Measurements from ENCODE around the gene OPA1.
A peak's percentile ranks its signal among the peaks of the same experiment; 100 is the strongest.

Gene OPA1

DNA sequence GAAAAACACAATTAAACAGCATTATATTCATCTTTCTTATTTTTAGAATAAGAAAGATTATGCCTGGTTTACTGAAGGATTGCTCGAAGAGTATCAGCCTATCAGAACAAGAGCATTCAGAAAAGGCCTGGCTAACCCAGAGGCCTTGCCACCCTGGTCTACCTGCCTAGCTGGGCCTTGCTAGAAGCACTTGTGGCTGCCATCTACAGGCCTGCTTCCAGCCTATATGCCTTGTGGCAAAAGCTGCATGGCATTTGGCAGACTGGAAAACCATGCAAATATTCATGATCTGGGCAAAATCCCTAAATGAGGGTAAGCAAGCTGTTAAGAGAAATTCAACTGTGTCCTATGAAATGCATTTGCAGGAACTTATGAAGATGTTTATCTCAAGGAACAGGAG lies 29.0 kb upstream of the OPA1 start:
- no peaks in the 10 kb centered on the region for H3K4me1 ChIP-seq (ENCODE audit: low read depth, poor library complexity, severe bottlenecking)
- no peaks in the 10 kb centered on the region for H4K20me1 ChIP-seq (ENCODE audit: insufficient read depth)
- no peak overlapping the region for H3K27ac ChIP-seq
- no peak overlapping the region for H3K4me3 ChIP-seq (IDR thresholded peaks at IDR 0.05; ENCODE audit: insufficient read depth, low read depth, low read length)
- no peak overlapping the region for H3K9ac ChIP-seq
- H3K4me2 ChIP-seq: no peak overlapping the region
- H2AFZ ChIP-seq (ENCODE audit: low read depth): no peak overlapping the region
- H3K79me2 ChIP-seq (ENCODE audit: insufficient read depth, low read depth): no peaks in the 10 kb centered on the region
- no peaks in the 10 kb centered on the region for H3K27me3 ChIP-seq (ENCODE audit: insufficient read depth, low read depth)
- no peaks in the 10 kb centered on the region for H3K36me3 ChIP-seq (ENCODE audit: insufficient read depth)
- TF ChIP-seq, protein P1, sequence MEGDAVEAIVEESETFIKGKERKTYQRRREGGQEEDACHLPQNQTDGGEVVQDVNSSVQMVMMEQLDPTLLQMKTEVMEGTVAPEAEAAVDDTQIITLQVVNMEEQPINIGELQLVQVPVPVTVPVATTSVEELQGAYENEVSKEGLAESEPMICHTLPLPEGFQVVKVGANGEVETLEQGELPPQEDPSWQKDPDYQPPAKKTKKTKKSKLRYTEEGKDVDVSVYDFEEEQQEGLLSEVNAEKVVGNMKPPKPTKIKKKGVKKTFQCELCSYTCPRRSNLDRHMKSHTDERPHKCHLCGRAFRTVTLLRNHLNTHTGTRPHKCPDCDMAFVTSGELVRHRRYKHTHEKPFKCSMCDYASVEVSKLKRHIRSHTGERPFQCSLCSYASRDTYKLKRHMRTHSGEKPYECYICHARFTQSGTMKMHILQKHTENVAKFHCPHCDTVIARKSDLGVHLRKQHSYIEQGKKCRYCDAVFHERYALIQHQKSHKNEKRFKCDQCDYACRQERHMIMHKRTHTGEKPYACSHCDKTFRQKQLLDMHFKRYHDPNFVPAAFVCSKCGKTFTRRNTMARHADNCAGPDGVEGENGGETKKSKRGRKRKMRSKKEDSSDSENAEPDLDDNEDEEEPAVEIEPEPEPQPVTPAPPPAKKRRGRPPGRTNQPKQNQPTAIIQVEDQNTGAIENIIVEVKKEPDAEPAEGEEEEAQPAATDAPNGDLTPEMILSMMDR (conservative IDR thresholded peaks at IDR 0.05; ENCODE audit: low read depth, low read length): 0 out of 2 replicates have a peak, but pooled peaks have one; percentile 20

GRCh38 chr3:193569119-193569518 lies 23.9 kb upstream of the OPA1 start:
- Histone ChIP-seq H3K36me3 (ENCODE audit: insufficient read depth) (no peaks in the 10 kb centered on the region), H2AFZ (ENCODE audit: low read depth) (no peak overlapping the region), H3K4me1 (ENCODE audit: low read depth, poor library complexity, severe bottlenecking) (no peaks in the 10 kb centered on the region), H3K4me2 (no peak overlapping the region), H3K79me2 (ENCODE audit: insufficient read depth, low read depth) (no peaks in the 10 kb centered on the region), H4K20me1 (ENCODE audit: insufficient read depth) (no peaks in the 10 kb centered on the region), H3K4me3 (IDR thresholded peaks at IDR 0.05; ENCODE audit: insufficient read depth, low read depth, low read length) (no peak overlapping the region), H3K9ac (no peak overlapping the region), H3K27ac (no peak overlapping the region), H3K27me3 (ENCODE audit: insufficient read depth, low read depth) (no peaks in the 10 kb centered on the region)
- TF ChIP-seq, protein P1 (conservative IDR thresholded peaks at IDR 0.05; ENCODE audit: low read depth, low read length): no peak

DNA sequence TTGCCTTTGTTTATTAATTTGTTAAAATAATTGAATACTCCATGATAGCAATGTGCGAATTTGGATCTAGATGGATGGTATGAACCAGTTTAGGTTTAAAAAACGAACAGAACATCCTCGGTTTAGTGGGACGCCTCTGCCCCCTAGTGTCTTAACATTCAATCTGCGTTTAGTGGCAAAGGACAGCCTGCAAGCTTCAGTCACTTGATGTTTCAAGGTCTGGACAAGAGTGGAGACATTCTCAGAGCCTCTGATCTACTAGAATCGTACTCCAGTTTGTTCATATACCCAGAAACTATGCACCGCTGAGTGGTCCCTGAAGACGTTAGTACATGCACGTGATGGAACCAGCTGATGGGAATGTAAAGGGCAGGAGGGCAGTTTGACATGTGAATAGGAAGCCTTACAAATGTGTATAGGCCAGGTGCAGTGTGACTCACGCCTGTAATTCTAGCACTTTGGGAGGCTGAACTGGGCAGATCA lies 20.5 kb upstream of the OPA1 start:
- H3K4me1 ChIP-seq (ENCODE audit: low read depth, poor library complexity, severe bottlenecking): no peaks in the 10 kb centered on the region
- no peaks in the 10 kb centered on the region for H3K36me3 ChIP-seq (ENCODE audit: insufficient read depth)
- no peaks in the 10 kb centered on the region for H4K20me1 ChIP-seq (ENCODE audit: insufficient read depth)
- TF ChIP-seq, protein P1 (conservative IDR thresholded peaks at IDR 0.05; ENCODE audit: low read depth, low read length): peak; percentile 95
- H3K27me3 ChIP-seq (ENCODE audit: insufficient read depth, low read depth): no peaks in the 10 kb centered on the region
- H3K79me2 ChIP-seq (ENCODE audit: insufficient read depth, low read depth): no peaks in the 10 kb centered on the region
- no peak overlapping the region for H3K4me3 ChIP-seq (IDR thresholded peaks at IDR 0.05; ENCODE audit: insufficient read depth, low read depth, low read length)
- H3K27ac ChIP-seq: no peak overlapping the region
- H3K4me2 ChIP-seq: no peak overlapping the region
- H3K9ac ChIP-seq: no peak overlapping the region
- H2AFZ ChIP-seq (ENCODE audit: low read depth): no peak overlapping the region

DNA sequence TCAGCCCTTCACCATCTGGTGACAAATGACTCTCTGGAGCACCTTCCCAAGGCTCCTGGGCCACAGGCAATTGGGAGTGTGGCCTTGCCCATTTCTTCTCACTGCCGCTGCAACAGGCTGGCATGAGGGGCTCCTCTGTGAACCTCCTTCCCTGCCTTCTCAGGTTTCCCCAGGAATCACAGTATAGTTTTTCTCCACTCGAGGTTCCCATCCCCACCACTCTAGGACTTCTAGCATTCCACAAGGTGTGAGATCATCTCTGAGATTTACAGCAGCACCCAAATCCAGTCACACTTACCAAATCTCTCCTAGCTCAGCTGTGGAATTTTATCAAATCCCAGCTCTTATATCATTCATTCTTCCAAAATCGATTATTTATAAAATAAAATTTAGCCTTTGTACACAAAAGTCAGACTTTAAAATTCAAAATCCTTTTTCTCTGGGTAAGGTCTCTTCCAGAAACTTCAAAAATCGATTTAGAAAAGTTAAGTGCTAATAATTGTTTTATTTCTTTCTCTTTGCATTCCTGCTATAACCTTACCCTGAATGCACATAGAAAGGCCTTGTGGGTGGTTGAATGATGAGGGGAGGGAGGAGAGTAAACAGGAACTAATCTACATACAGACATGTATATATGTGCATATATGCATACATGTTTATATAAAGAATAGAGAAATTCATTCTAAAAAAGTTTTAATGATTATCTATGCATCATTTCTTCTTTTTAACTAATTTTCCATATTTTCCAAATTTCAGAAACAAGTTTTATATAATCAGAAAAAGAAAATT lies 19.4 kb upstream of the OPA1 start:
- H3K27ac ChIP-seq: no peak overlapping the region
- no peaks in the 10 kb centered on the region for H3K79me2 ChIP-seq (ENCODE audit: insufficient read depth, low read depth)
- H4K20me1 ChIP-seq (ENCODE audit: insufficient read depth): no peaks in the 10 kb centered on the region
- no peaks in the 10 kb centered on the region for H3K27me3 ChIP-seq (ENCODE audit: insufficient read depth, low read depth)
- H3K4me1 ChIP-seq (ENCODE audit: low read depth, poor library complexity, severe bottlenecking): no peaks in the 10 kb centered on the region
- H3K36me3 ChIP-seq (ENCODE audit: insufficient read depth): no peaks in the 10 kb centered on the region
- no peak overlapping the region for H2AFZ ChIP-seq (ENCODE audit: low read depth)
- H3K4me2 ChIP-seq: no peak overlapping the region
- H3K9ac ChIP-seq: no peak overlapping the region
- TF ChIP-seq, protein P1 (conservative IDR thresholded peaks at IDR 0.05; ENCODE audit: low read depth, low read length): no peak
- no peak overlapping the region for H3K4me3 ChIP-seq (IDR thresholded peaks at IDR 0.05; ENCODE audit: insufficient read depth, low read depth, low read length)

Data from KMS-11 (cell line).